Measurements from ENCODE around the gene CLCNKB.

CLCNKB gene

DNA sequence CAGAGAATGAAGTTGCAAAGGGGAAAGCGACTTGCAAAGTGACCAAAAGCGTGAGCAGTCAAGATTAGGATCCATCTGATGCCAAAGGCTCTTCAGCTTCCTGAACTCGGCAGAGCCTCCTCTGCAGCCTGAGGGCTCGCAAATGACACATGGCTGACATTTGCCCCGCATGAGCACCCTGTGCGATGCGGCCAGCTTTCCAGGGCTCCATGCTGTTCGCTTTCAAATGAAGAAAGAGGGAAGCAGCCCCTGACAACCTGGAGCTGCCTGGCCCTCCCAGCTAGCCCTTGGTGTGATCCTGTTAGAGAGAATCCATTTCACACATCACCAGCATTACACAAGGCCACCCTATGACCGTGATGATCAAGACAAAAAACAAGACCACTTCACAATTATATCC is 50.0 kb downstream of the CLCNKB start:
- no peak for DNase-seq (ENCODE audit: low read depth, low spot score)

DNA sequence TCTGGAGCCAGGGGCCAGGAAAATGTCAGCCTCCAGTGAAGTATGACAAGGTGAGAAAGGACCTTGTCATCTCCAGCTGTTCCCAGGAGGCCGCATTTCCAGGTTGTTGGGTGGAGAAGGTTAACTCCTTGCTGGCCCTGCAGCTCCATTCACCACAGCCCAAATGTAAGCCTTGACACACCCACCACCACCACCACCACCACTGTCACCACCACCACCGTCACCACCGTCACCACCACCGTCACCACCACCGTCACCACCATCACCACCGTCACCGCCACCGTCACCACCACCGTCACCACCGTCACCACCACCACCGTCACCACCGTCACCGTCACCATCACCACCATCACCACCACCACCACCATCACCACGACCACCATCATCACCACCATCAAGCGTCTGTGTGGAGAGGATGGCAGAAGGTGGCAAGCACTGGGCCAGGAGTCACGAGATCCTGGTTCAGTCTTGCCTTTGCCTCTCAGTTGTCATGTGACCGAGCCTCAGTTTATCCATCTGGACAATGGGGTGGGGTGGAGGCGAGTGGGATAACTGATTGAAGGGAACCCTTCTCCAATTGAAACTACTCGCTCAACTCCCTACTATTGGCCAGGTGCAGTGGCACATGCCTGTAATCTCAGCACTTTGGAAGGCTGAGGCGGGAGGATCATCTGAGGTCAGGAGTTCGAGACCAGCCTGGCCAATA is 51.0 kb downstream of the CLCNKB start:
- DNase-seq (ENCODE audit: low read depth, low spot score), result no peak

DNA sequence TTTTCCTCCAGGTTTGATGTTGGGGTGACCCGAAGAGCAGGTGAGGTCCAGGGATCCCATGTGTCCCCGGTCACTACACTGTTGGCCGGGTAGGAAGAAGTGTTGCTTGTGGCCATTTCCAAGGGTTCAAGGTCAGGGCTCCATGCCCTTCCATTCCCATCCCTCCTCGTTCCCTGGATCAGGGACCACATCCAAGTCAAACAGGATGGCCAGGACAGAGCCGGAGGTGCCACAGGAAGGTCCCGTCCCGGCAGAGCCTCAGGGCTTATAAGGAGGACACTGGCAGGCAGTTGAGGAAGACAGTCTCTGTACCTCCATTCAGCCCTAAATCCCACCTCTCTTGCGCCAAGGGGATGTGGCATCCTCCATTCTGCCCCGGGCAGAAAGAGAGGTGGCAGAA is 51.9 kb downstream of the CLCNKB start:
- no peak for DNase-seq (ENCODE audit: low read depth, low spot score)

GRCh38 chr1:16099412-16099811 is 55.8 kb downstream of the CLCNKB start:
- no peak for DNase-seq (ENCODE audit: low read depth, low spot score)

DNA sequence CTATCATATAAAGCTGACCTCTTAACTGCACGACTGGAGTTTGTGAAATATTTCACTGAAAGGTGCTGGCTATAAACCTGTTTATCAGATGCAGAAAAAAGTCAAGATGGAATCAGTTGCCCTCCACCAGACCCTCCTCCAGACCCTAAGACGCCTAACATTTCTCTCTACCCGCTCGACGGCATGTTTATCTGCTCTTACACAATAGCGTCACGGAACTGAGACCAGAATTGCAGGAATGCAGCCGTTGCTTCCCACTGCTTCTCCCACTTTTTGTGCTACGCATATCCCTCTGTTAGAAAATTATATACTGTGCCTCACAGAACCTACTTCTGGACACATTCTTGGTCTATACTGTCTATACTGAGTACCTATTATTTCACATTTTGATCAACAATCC is 58.0 kb downstream of the CLCNKB start:
- DNase-seq (ENCODE audit: low read depth, low spot score), result no peak
